Neural cell (in vitro differentiated cells): ENCODE results near the gene COLEC11. TPM values are rescaled to one million over a fixed set of nuclear protein-coding genes. Genes with fewer than 3 reads are reported as not detected.
"Not testable (repeated sequence)": the region's sequence is repeated elsewhere in the genome, so short reads cannot be mapped to it uniquely, and the experiment has no call there.

Experiments used
- H2AFZ ChIP-seq: fragments of 200-600, 300-800 bp; sonication (generic), shearing (Covaris generic); 2 replicates; pipeline ENCODE4 v1.6.0; 2014; ENCODE audit warnings: low read depth, mild to moderate bottlenecking, antibody characterized with exemption, low read length, moderate library complexity
- H3F3A ChIP-seq: fragments of 200-600 bp; shearing (Covaris generic); 2 replicates; pipeline ENCODE4 v1.6.1; 2016; ENCODE audit warnings: mild to moderate bottlenecking, moderate library complexity, mixed read lengths, antibody characterized with exemption, low read length; ENCODE audit not compliant: insufficient read depth, poor library complexity, severe bottlenecking
- H3K27ac ChIP-seq: fragments of 200-600, 300-800 bp; sonication (generic), shearing (Covaris generic); 2 replicates; pipeline ENCODE4 v1.5.1; 2014; ENCODE audit warnings: mild to moderate bottlenecking, low read length, moderate library complexity
- H3K27me3 ChIP-seq: fragments of 300-800, 200-600 bp; sonication (generic), shearing (Covaris generic); 2 replicates; pipeline ENCODE4 v1.6.0; 2014; ENCODE audit warnings: mild to moderate bottlenecking, low read depth, low read length, moderate library complexity; ENCODE audit not compliant: insufficient read depth
- H3K36me3 ChIP-seq: fragments of 300-800, 200-600 bp; sonication (generic), shearing (Covaris generic); 2 replicates; pipeline ENCODE4 v1.5.1; 2014; ENCODE audit warnings: mild to moderate bottlenecking, antibody characterized with exemption, low read length, moderate library complexity; ENCODE audit not compliant: insufficient read depth
- H3K4me2 ChIP-seq: fragments of 300-800, 200-600 bp; sonication (generic), shearing (Covaris generic); 2 replicates; pipeline ENCODE4 v1.6.0; 2014; ENCODE audit warnings: mild to moderate bottlenecking, low read length
- H3K4me3 ChIP-seq: fragments of 300-800, 200-600 bp; sonication (generic), shearing (Covaris generic); 2 replicates; pipeline ENCODE4 v1.5.1; 2014; ENCODE audit warnings: mild to moderate bottlenecking, low read length, moderate library complexity
- H3K79me2 ChIP-seq: fragments of 200-600 bp; shearing (Covaris generic); replicated peaks from 2 replicates; pipeline ENCODE4 v1.6.0; 2014; ENCODE audit warnings: mild to moderate bottlenecking, low read length, moderate library complexity; ENCODE audit not compliant: insufficient read depth
- H3K9ac ChIP-seq: fragments of 300-800, 200-600 bp; sonication (generic), shearing (Covaris generic); 2 replicates; pipeline ENCODE4 v1.6.1; 2016; ENCODE audit warnings: mild to moderate bottlenecking, low read length, mixed read lengths
- H3K9me2 ChIP-seq: fragments of 200-600 bp; shearing (Covaris generic); 2 replicates; pipeline ENCODE4 v1.6.1; 2016; ENCODE audit warnings: mild to moderate bottlenecking, low read length, mixed read lengths; ENCODE audit not compliant: insufficient read depth
- H3K9me3 ChIP-seq: fragments of 200-600, 300-800 bp; sonication (generic), shearing (Covaris generic); 2 replicates; pipeline ENCODE4 v1.6.1; 2016; ENCODE audit warnings: mild to moderate bottlenecking, mixed run types, low read length, moderate library complexity, mixed read lengths
- H4K20me1 ChIP-seq: fragments of 200-600 bp; shearing (Covaris generic); 2 replicates; pipeline ENCODE4 v1.6.1; 2016; ENCODE audit warnings: mild to moderate bottlenecking, mixed run types; ENCODE audit not compliant: insufficient read depth
- EP300 ChIP-seq: fragments of 450-650 bp; conservative IDR thresholded peaks from 2 replicates; pipeline ENCODE4 v1.6.1; 2014; ENCODE audit warnings: antibody characterized with exemption, mild to moderate bottlenecking, moderate library complexity; ENCODE audit not compliant: poor library complexity, severe bottlenecking
- EZH2 ChIP-seq: fragments of 200-600, 300-800 bp; shearing (Covaris generic), sonication (generic); IDR thresholded peaks from 2 replicates; pipeline ENCODE4 v1.6.1; 2014; ENCODE audit warnings: antibody characterized with exemption, low read length, borderline replicate concordance, mild to moderate bottlenecking; ENCODE audit not compliant: insufficient read depth, poor library complexity, severe bottlenecking
- MXI1 ChIP-seq: fragments of 450-650 bp; conservative IDR thresholded peaks from 2 replicates; pipeline ENCODE4 v1.6.1; 2014; ENCODE audit warnings: antibody characterized with exemption, mild to moderate bottlenecking; ENCODE audit not compliant: poor library complexity, severe bottlenecking
- POLR2AphosphoS5 ChIP-seq: IDR thresholded peaks from 2 replicates; pipeline ENCODE4 v1.6.1; 2012
- RAD21 ChIP-seq: fragments of 450-650 bp; conservative IDR thresholded peaks from 2 replicates; pipeline ENCODE4 v1.6.1; 2014; ENCODE audit warnings: antibody characterized with exemption, mild to moderate bottlenecking, moderate library complexity
- SMC3 ChIP-seq: fragments of 450-650 bp; conservative IDR thresholded peaks from 2 replicates; pipeline ENCODE4 v1.6.1; 2014; ENCODE audit warnings: antibody characterized with exemption, mild to moderate bottlenecking, moderate library complexity; ENCODE audit not compliant: poor library complexity
- TAF1 ChIP-seq: IDR thresholded peaks from 2 replicates; pipeline ENCODE4 v1.6.1; 2012; ENCODE audit warnings: low read depth
- polyA plus RNA-seq: library from polyadenylated mRNA; depleted of rRNA; stranded (reverse); fragments of >200 nt; gene quantifications from 2 replicates; pipeline ENCODE4 v1.2.3, GENCODE V29; 2014
- TF ChIP-seq, protein P1 (sequence below): IDR thresholded peaks from 2 replicates; pipeline ENCODE4 v1.6.1; 2012; ENCODE audit warnings: borderline replicate concordance
- TF ChIP-seq, protein P2 (sequence below): fragments of 450-650 bp; IDR thresholded peaks from 2 replicates; pipeline ENCODE4 v1.5.1; 2014; ENCODE audit warnings: antibody characterized with exemption, mild to moderate bottlenecking, moderate library complexity; ENCODE audit not compliant: poor library complexity, severe bottlenecking

The COLEC11 gene
- polyA plus RNA-seq, 1 donor from 2014 or later, result 4.0 TPM

DNA sequence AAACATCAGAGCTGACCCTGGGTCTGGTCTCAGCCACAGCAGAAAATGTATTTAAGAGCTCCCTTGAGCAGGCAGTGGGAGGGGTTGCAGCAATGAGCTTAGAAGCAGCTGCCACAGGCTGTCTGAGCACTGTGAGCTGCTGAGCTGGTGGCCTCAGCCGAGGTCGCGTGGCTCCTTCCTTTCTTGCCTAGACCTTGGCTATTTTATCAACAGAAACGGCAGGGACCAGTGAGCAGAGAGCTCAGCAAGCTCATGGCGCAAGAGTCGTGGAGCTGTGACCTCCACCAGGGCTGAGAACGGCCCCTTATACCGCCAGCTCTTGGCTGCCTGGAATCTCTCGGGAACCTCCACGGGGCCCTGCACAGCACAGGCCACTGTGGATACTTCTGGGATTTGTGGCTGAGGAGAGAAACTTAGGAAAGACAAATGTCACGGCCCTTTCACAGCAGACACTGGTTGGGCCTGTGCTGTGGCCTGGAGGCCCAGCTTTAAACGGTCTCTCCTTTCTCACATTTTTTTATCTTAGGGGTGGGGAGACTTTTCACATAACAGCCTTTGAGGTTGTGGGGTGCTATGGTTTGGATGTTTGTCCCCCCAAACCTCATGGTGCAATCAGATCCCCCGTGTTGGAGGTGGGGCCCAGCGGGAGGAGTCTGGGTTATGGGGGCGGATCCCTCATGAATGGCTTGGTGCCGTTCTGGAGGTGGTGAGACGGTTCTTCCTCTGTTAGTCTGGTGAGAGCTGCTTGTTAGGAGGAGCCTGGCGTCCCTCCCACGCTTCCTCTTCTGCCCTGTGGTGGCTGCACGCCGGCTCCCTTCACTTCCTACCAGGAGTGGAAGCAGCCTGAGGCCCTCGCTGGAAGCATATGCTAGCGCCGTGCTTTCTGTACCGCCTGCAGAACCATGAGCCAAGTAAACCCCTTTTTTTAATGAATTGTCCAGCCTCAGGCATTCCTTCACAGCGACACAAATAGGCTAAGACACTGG is 64.8 kb downstream of the COLEC11 start:
- H3F3A ChIP-seq, result no peaks in the 10 kb centered on the region
- no peak overlapping the region for H3K27ac ChIP-seq
- no peaks in the 10 kb centered on the region for H3K9me2 ChIP-seq
- no peaks in the 10 kb centered on the region for H3K36me3 ChIP-seq
- no peak for TF ChIP-seq RAD21
- TF ChIP-seq, protein P1, sequence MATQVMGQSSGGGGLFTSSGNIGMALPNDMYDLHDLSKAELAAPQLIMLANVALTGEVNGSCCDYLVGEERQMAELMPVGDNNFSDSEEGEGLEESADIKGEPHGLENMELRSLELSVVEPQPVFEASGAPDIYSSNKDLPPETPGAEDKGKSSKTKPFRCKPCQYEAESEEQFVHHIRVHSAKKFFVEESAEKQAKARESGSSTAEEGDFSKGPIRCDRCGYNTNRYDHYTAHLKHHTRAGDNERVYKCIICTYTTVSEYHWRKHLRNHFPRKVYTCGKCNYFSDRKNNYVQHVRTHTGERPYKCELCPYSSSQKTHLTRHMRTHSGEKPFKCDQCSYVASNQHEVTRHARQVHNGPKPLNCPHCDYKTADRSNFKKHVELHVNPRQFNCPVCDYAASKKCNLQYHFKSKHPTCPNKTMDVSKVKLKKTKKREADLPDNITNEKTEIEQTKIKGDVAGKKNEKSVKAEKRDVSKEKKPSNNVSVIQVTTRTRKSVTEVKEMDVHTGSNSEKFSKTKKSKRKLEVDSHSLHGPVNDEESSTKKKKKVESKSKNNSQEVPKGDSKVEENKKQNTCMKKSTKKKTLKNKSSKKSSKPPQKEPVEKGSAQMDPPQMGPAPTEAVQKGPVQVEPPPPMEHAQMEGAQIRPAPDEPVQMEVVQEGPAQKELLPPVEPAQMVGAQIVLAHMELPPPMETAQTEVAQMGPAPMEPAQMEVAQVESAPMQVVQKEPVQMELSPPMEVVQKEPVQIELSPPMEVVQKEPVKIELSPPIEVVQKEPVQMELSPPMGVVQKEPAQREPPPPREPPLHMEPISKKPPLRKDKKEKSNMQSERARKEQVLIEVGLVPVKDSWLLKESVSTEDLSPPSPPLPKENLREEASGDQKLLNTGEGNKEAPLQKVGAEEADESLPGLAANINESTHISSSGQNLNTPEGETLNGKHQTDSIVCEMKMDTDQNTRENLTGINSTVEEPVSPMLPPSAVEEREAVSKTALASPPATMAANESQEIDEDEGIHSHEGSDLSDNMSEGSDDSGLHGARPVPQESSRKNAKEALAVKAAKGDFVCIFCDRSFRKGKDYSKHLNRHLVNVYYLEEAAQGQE, result no peak
- H2AFZ ChIP-seq, result no peak overlapping the region
- no peaks in the 10 kb centered on the region for H3K27me3 ChIP-seq
- no peak overlapping the region for H3K9ac ChIP-seq
- no peaks in the 10 kb centered on the region for H4K20me1 ChIP-seq
- H3K4me2 ChIP-seq, result no peak overlapping the region
- H3K79me2 ChIP-seq, result no peaks in the 10 kb centered on the region
- H3K9me3 ChIP-seq, result no peaks in the 10 kb centered on the region
- H3K4me3 ChIP-seq, result no peak overlapping the region

DNA sequence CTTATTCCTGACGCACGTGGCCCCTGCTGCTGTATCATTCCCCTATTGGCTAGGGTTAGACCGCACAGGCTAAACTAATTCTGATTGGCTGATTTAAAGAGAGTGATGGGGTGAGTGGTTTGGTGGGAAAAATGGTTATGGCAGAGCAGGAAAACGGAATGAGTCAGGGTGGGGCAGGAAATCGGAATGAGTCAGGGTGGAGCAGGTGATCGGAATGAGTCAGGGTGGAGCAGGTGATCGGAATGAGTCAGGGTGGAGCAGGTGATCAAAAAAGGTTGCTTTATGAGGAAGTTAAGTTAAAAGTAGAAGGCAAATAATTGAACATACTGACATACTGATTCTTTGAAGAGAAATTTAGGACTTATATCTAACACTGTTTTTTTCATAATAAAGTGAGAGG is 65.7 kb downstream of the COLEC11 start:
- H4K20me1 ChIP-seq, H3K9ac ChIP-seq, H3K4me2 ChIP-seq, H3K9me3 ChIP-seq, H3K27me3 ChIP-seq, H3K9me2 ChIP-seq, H3K36me3 ChIP-seq, H3K4me3 ChIP-seq, H3K27ac ChIP-seq, H3F3A ChIP-seq, H3K79me2 ChIP-seq, H2AFZ ChIP-seq: not testable (repeated sequence)

DNA sequence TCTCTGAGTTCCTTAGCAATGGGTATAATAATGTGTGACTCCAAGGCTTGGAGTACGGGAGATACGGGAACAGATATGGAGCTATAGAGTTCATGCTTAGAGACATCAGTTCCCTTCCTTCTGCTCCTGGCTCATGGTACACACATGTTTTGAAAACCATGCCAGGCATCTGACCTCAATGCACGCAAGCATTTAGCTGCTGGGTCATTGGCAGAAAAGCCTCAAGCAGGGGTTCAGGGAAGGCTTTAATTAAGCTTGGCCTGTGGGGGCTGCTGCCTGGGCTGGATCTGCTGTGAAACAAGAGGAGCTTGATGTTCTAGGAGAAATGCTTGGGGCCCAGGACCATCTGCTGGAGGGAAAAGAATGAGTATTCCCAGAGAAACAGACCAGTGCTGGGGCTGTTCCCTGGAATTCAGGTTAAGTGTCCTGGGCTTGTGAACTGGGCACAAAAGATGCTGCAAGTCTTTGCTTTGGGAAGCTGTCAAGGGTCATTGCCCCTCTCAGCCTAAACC is 66.3 kb downstream of the COLEC11 start:
- Histone ChIP-seq H3K36me3 (no peaks in the 10 kb centered on the region), H3K27me3 (no peaks in the 10 kb centered on the region), H3K4me2 (no peak overlapping the region), H3K4me3 (no peak overlapping the region), H3K9me2 (no peaks in the 10 kb centered on the region), H3F3A (no peaks in the 10 kb centered on the region), H3K27ac (no peak overlapping the region), H2AFZ (no peak overlapping the region), H4K20me1 (no peaks in the 10 kb centered on the region), H3K79me2 (no peaks in the 10 kb centered on the region), H3K9ac (no peak overlapping the region), H3K9me3 (no peaks in the 10 kb centered on the region)
- no peak for TF ChIP-seq RAD21
- TF ChIP-seq, protein P1, result no peak
- TF ChIP-seq SMC3, result no peak
- no peak for TF ChIP-seq EP300
- TF ChIP-seq POLR2AphosphoS5, result no peak
- TF ChIP-seq MXI1, result no peak
- no peak for TF ChIP-seq EZH2
- TF ChIP-seq TAF1, result no peak
- TF ChIP-seq, protein P2, sequence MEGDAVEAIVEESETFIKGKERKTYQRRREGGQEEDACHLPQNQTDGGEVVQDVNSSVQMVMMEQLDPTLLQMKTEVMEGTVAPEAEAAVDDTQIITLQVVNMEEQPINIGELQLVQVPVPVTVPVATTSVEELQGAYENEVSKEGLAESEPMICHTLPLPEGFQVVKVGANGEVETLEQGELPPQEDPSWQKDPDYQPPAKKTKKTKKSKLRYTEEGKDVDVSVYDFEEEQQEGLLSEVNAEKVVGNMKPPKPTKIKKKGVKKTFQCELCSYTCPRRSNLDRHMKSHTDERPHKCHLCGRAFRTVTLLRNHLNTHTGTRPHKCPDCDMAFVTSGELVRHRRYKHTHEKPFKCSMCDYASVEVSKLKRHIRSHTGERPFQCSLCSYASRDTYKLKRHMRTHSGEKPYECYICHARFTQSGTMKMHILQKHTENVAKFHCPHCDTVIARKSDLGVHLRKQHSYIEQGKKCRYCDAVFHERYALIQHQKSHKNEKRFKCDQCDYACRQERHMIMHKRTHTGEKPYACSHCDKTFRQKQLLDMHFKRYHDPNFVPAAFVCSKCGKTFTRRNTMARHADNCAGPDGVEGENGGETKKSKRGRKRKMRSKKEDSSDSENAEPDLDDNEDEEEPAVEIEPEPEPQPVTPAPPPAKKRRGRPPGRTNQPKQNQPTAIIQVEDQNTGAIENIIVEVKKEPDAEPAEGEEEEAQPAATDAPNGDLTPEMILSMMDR, result no peak
